Measurements from ENCODE around the gene NHEJ1. TPM values are rescaled to one million over a fixed set of nuclear protein-coding genes. Genes with fewer than 3 reads are reported as not detected.

The NHEJ1 gene
- total RNA-seq, 1 experiment from 2014 or later, result 16.4 TPM

- no peak overlapping the region for H3K27ac ChIP-seq (ENCODE audit: low read depth, low read length)
- ATAC-seq, result no peak
- H3K9me2 ChIP-seq (ENCODE audit: insufficient read depth), result no peaks in the 10 kb centered on the region
- intact Hi-C loops (cut with micrococcal nuclease), result no loop called here
- H3K4me1 ChIP-seq (ENCODE audit: control insufficient read depth in 1 of 2, insufficient read depth in 2 of 2, low read length in 2 of 2), result no peaks in the 10 kb centered on the region
- ChIA-PET CTCF (interaction anchor here (0.9 to 1.0 kb wide), 2 partner anchors 26 to 77 kb away, joined by 3 to 5 read pairs; no protein-coding TSS in a partner anchor), POLR2A (no interaction called here), RAD21 (ENCODE audit: low non-redundant PET in 1 of 2, low total read pairs in 2 of 2, uncharacterized antibody in 2 of 2, unreplicated experiment in 2 of 2) (no interaction called here)
- H2AFZ ChIP-seq (ENCODE audit: low read depth, low read length, poor library complexity, severe bottlenecking), result no peak overlapping the region
- no peaks in the 10 kb centered on the region for H3K9me3 ChIP-seq (ENCODE audit: control insufficient read depth in 1 of 2, insufficient read depth in 1 of 2, low read depth in 1 of 2, low read length in 2 of 2)
- no peak overlapping the region for H3K4me2 ChIP-seq (ENCODE audit: low read length)
- H3K27me3 ChIP-seq (ENCODE audit: insufficient read depth, low read length), result no peaks in the 10 kb centered on the region
- H3K79me2 ChIP-seq (ENCODE audit: insufficient read depth, low read length), result no peaks in the 10 kb centered on the region
- no peaks in the 10 kb centered on the region; a peak in 1 of 4 replicates for H3K36me3 ChIP-seq (ENCODE audit: control insufficient read depth in 1 of 2, insufficient read depth in 2 of 2, low read length in 2 of 2)
- DNase-seq (ENCODE audit: low read depth, low spot score), result no peak
- H4K20me1 ChIP-seq (ENCODE audit: insufficient read depth), result no peaks in the 10 kb centered on the region
- TF ChIP-seq RAD21 (IDR thresholded peaks at IDR 0.05; ENCODE audit: low read depth), result peak; percentile 34; the same call in 1 of the 2 replicates
- TF ChIP-seq CTCF (IDR thresholded peaks at IDR 0.05 in 2 of 3, conservative IDR thresholded peaks at IDR 0.05 in 1 of 3; ENCODE audit: borderline replicate concordance in 1 of 3, insufficient read depth in 1 of 3, low read depth in 2 of 3, low read length in 2 of 3), result peak; percentile 8 to 48 (median 10); a peak in 3 of 6 replicates
- TF ChIP-seq ZBTB33 (IDR thresholded peaks at IDR 0.05; ENCODE audit: extremely low read depth, insufficient replicate concordance, low read length), result no peak
- no TSS peak for BruUV-seq (replicated peaks)
- H3K9ac ChIP-seq (ENCODE audit: low read length), result no peak overlapping the region
- H3K4me3 ChIP-seq (replicated peaks in 1 of 2; ENCODE audit: low read depth in 1 of 2, low read length in 2 of 2), result no peak overlapping the region
These were observed 82.5 kb downstream of the NHEJ1 start for GRCh38 chr2:219078126-219078525.

- Histone ChIP-seq H3K4me2 (ENCODE audit: low read length) (no peak overlapping the region), H3K79me2 (ENCODE audit: insufficient read depth, low read length) (no peaks in the 10 kb centered on the region), H3K27ac (ENCODE audit: low read depth, low read length) (no peak overlapping the region), H3K27me3 (ENCODE audit: insufficient read depth, low read length) (no peaks in the 10 kb centered on the region), H3K9me2 (ENCODE audit: insufficient read depth) (no peaks in the 10 kb centered on the region), H3K4me1 (ENCODE audit: control insufficient read depth in 1 of 2, insufficient read depth in 2 of 2, low read length in 2 of 2) (peaks cover 0 to 5% of the 10 kb centered on the region in 2 experiments; a peak in 1 of 4 replicates), H3K4me3 (replicated peaks in 1 of 2; ENCODE audit: low read depth in 1 of 2, low read length in 2 of 2) (no peak overlapping the region), H2AFZ (ENCODE audit: low read depth, low read length, poor library complexity, severe bottlenecking) (no peak overlapping the region), H4K20me1 (ENCODE audit: insufficient read depth) (no peaks in the 10 kb centered on the region), H3K9ac (ENCODE audit: low read length) (no peak overlapping the region), H3K36me3 (ENCODE audit: control insufficient read depth in 1 of 2, insufficient read depth in 2 of 2, low read length in 2 of 2) (no peaks in the 10 kb centered on the region; a peak in 1 of 4 replicates), H3K9me3 (ENCODE audit: control insufficient read depth in 1 of 2, insufficient read depth in 1 of 2, low read depth in 1 of 2, low read length in 2 of 2) (no peaks in the 10 kb centered on the region)
- POLR2A ChIA-PET, result no interaction called here
- ATAC-seq (no peak), DNase-seq (ENCODE audit: low read depth, low spot score) (no peak)
- intact Hi-C loops (cut with micrococcal nuclease), result no loop called here
- RAD21 ChIA-PET (ENCODE audit: low non-redundant PET in 1 of 2, low total read pairs in 2 of 2, uncharacterized antibody in 2 of 2, unreplicated experiment in 2 of 2), result no interaction called here
- BruUV-seq (replicated peaks), result no TSS peak
- CTCF ChIA-PET, result interaction anchor here (1.5 to 1.8 kb wide), 3 partner anchors 11 to 79 kb away, joined by 3 to 5 read pairs (median 4); no protein-coding TSS in a partner anchor
- no peak for TF ChIP-seq JUND (IDR thresholded peaks at IDR 0.05)
- no peak for TF ChIP-seq SIN3A (IDR thresholded peaks at IDR 0.05; ENCODE audit: low read depth)
- TF ChIP-seq REST (IDR thresholded peaks at IDR 0.05; ENCODE audit: low read depth), result no peak
- no peak for TF ChIP-seq YY1 (IDR thresholded peaks at IDR 0.05; ENCODE audit: extremely low read depth, insufficient replicate concordance, low read depth, low read length)
- TF ChIP-seq TCF7L2 (IDR thresholded peaks at IDR 0.05; ENCODE audit: borderline replicate concordance, extremely low read depth, insufficient read depth, insufficient read length), result no peak
- TF ChIP-seq ZBTB33 (IDR thresholded peaks at IDR 0.05; ENCODE audit: extremely low read depth, insufficient replicate concordance, low read length), result no peak
These were observed 84.4 kb downstream of the NHEJ1 start for GRCh38 chr2:219076253-219076652.

Data from HCT116 (cell line).